22Rv1 (cell line): ENCODE measurements around the gene INPP5B.

Source experiments
- H3K27ac ChIP-seq: fragments of 450-650 bp; 2 replicates; pipeline ENCODE4 v1.5.1; 2017
- ZFX ChIP-seq: fragments of 450-650 bp; IDR thresholded peaks from 2 replicates; pipeline ENCODE4 v1.6.1; 2017; ENCODE audit warnings: antibody characterized with exemption, borderline replicate concordance
- TF ChIP-seq, protein P1 (sequence below): fragments of 450-650 bp; IDR thresholded peaks from 2 replicates; pipeline ENCODE4 v1.5.1; 2017; ENCODE audit warnings: mild to moderate bottlenecking

INPP5B gene

DNA sequence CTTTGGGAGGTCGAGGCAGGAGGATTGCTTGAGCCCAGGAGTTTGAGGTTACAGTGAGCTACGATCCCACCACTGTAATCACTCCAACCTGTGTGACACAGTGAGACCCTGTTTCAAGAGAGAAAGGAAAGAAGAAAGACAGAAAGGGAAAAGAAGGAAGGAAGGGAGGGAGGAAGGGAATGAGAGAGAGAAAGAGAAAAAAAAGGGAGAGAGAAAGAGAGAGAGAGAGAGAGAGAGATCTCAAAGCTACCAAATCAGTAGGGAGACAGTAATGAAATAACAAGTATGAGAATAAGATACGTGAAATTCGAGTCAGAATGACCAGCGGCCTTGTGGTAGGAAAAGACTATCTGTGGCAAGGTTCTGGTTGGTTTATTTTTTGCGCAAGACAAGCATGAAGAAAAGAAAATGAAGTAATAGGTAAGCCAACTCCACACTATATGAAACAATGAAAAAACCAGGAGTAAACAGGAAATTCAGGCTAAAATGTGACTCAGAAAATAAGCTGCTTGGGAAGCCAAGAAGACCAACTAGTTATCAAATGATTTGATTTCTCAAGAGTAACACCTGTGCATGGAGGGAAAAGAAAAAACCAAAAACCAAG lies 96.4 kb downstream of the INPP5B start:
- no peak overlapping the region for H3K27ac ChIP-seq

GRCh38 chr1:37849480-37849879 lies 97.4 kb downstream of the INPP5B start:
- H3K27ac ChIP-seq = no peak overlapping the region
- TF ChIP-seq, protein P1, sequence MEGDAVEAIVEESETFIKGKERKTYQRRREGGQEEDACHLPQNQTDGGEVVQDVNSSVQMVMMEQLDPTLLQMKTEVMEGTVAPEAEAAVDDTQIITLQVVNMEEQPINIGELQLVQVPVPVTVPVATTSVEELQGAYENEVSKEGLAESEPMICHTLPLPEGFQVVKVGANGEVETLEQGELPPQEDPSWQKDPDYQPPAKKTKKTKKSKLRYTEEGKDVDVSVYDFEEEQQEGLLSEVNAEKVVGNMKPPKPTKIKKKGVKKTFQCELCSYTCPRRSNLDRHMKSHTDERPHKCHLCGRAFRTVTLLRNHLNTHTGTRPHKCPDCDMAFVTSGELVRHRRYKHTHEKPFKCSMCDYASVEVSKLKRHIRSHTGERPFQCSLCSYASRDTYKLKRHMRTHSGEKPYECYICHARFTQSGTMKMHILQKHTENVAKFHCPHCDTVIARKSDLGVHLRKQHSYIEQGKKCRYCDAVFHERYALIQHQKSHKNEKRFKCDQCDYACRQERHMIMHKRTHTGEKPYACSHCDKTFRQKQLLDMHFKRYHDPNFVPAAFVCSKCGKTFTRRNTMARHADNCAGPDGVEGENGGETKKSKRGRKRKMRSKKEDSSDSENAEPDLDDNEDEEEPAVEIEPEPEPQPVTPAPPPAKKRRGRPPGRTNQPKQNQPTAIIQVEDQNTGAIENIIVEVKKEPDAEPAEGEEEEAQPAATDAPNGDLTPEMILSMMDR = no peak
- TF ChIP-seq ZFX = no peak

More for the DNA sequence above, 96.4 kb downstream of the INPP5B start:
- TF ChIP-seq ZFX = no peak
- TF ChIP-seq, protein P1 = no peak

DNA sequence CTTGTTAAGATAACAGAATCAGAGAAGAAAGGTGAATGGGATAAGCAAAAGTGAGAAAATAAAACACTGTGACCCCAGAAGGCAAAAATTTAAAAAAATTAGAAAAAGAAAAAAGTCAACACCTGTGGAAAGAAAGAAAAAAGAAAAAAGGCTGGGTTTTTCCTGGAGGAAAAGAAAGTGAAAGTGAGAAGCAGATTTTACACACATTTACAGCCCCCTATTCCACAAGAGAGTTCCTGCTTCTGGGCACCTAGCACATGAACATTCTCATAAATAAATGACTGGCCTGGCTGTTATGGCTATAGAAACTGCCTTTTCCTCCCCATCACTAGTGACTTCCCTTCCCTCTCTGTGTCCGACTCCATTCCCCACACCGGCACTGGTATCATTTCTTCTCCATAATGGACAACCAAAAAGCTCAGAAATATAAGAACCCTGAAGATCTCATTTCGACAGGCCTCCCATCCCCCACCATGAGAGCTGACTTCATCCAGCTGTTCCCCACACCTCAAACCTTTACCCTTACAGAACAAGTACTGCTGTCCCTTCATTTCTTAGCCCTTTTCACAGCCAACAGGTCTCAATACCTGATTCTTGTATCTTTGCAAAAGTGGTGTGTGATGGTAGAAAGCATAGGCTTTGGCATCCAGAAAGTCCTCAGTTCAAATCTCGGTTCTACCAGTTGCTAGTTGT lies 100.1 kb downstream of the INPP5B start:
- no peak overlapping the region for H3K27ac ChIP-seq
- TF ChIP-seq ZFX = no peak

DNA sequence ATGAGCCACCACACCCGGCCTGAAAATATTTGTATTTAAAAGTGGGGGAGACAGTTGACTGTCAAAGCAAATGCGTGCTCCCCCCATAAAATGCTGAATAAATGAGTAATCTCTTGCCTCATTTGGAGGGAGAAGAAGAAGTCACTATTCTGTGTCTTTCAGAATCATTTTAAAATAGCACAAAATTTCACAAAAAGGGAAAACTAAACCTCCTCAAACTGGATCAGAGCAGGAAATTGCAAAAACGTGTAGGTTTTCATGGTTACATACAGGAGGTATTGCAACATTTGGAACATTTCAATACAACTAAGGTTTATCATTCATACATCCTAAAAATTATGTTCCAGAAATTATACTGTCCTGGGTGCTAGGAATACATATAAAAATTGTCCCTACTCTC lies 101.1 kb downstream of the INPP5B start:
- H3K27ac ChIP-seq = no peak overlapping the region

GRCh38 chr1:37845049-37845646 lies 101.7 kb downstream of the INPP5B start:
- no peak for TF ChIP-seq ZFX
- TF ChIP-seq, protein P1 = no peak
- no peak overlapping the region for H3K27ac ChIP-seq

More for the DNA sequence above, 101.1 kb downstream of the INPP5B start:
- no peak for TF ChIP-seq ZFX
- TF ChIP-seq, protein P1 = no peak

DNA sequence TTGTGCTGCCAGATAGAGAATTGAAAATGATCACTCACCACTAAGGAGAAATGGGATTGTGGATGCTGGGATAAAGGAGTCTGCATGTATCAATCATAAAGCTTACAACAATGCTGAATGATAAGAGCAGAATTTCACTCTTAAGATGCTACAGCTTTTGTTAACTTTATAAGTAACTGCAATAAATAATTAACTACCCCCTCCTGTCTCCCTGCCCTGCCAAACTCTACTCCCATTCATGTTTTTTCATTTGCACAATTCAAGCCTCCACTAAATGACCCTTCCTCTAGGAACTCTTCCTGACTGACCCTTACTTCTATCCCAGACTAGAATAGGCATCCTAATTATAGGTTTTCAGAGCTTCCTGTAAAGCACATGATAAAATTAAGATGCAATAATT lies 102.3 kb downstream of the INPP5B start:
- TF ChIP-seq ZFX = no peak
- TF ChIP-seq, protein P1 = no peak
- no peak overlapping the region for H3K27ac ChIP-seq

- no peak overlapping the region for H3K27ac ChIP-seq
- TF ChIP-seq ZFX = no peak
- TF ChIP-seq, protein P1 = no peak
These were observed 105.2 kb downstream of the INPP5B start for GRCh38 chr1:37841652-37842051.
